ENCODE data around the gene KIAA0513. TPM values are rescaled to one million over a fixed set of nuclear protein-coding genes. Genes with fewer than 3 reads are reported as not detected.

KIAA0513 gene
- total RNA-seq, 1 donor from 2014 or later = 6.1 TPM

DNA sequence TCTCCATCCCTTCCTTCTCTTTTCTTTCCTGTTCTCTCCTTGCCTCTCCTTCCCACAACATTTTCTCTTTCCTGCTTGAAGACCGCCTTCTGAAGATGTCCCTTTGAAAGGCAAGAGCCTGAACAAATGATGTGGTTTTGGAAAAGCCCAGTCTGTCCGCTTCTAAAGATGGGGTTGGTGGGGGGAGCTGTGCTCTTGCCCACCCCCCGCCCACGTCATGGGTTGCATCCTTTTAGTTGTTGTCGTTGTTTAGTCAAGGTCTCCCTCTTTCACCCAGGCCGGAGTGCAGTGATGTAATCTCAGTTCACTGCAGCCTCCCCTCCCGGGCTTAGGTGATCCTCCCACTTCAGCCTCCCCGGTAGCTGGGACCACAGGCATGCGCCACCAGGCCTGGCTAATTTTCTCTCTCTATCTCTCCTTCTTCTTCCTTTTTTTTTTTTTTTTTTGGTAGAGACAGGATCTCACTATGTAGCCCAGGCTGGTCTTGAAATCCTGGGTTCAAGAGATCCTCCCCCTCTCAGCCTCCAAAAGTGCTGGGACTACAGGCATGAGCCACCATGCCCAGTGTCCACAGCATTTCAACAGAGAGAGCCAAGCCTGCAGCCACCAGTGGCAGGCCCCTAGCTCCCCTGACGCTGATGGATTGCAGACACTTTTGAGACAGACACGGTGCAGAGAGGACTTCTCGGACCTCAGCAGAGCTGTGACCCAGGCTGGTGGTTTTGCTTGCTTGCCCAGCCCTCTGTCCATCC is 110.7 kb downstream of the KIAA0513 start:
- Histone ChIP-seq H3F3A (ENCODE audit: low read depth) (no peaks in the 10 kb centered on the region), H3K36me3 (no peaks in the 10 kb centered on the region), H3K4me1 (peaks cover 8% of the 10 kb centered on the region), H3K27ac (no peak overlapping the region), H3K27me3 (no peaks in the 10 kb centered on the region), H3K9ac (no peak overlapping the region), H3K4me3 (no peak overlapping the region), H3K79me2 (ENCODE audit: low read depth) (no peaks in the 10 kb centered on the region), H4K20me1 (ENCODE audit: low read depth) (no peaks in the 10 kb centered on the region), H2AFZ (replicated peaks) (peak overlapping the region; percentile 42), H3K9me3 (ENCODE audit: low read depth) (no peaks in the 10 kb centered on the region), H3K4me2 (no peak overlapping the region)
- Mint-ChIP-seq H3K4me1 (peaks cover 46% of the 10 kb centered on the region), H3K4me3 (no peak overlapping the region), H3K27me3 (ENCODE audit: insufficient read depth, low read depth) (peaks cover 21% of the 10 kb centered on the region), H3K27ac (peak overlapping the region; percentile 43), H3K9me3 (no peaks in the 10 kb centered on the region), H3K36me3 (peaks cover 2% of the 10 kb centered on the region)
- no peak for DNase-seq (ENCODE audit: low spot score)
- no peak for TF ChIP-seq EZH2phosphoT487 (IDR thresholded peaks at IDR 0.05)

DNA sequence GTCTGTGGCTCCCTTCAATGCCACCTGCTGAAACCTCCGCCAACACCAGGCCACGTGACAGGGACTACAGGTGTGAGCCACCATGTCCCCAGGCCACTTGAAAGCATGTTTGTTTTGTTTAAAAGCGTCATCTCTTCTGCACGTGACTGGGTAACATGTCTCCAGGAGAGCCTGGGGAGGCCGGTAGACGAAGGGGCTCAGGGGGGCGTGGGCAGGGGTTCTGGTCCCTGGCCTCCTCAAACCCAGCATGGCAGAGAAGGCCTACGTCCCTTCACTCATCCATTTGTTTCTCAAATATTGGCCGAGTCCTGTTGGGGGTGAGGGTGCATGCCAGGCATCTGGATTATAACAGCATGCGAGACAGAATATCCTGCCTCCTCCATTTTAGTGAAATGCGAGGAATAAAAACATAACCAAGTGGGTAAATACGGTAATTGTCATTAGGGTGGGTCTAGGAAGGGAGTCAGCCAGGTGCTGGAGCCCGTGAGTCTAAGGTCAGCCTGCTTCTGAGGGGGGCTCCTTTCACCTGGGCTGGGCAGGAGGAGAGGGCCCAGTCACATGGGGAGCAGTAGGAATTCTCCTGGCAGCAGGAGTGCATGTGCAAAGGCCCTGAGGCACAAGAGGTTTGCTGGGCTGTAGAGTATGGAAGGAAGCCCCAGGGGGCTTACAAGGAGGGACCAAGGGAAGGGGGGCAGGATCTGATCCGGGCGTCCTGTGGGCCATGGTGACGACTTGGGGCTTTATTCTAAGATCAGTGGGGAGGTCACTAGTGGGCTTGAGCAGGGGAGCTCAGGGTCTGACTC is 111.4 kb downstream of the KIAA0513 start:
- no peaks in the 10 kb centered on the region for H3K79me2 ChIP-seq (ENCODE audit: low read depth)
- H3F3A ChIP-seq (ENCODE audit: low read depth) = no peaks in the 10 kb centered on the region
- H3K4me3 ChIP-seq = no peak overlapping the region
- H3K4me2 ChIP-seq = no peak overlapping the region
- no peaks in the 10 kb centered on the region for H4K20me1 ChIP-seq (ENCODE audit: low read depth)
- Mint-ChIP-seq H3K36me3 (peaks cover 2% of the 10 kb centered on the region), H3K27me3 (ENCODE audit: insufficient read depth, low read depth) (peaks cover 20% of the 10 kb centered on the region), H3K4me1 (peaks cover 50% of the 10 kb centered on the region), H3K27ac (peak overlapping the region; percentile 43), H3K9me3 (no peaks in the 10 kb centered on the region), H3K4me3 (peak overlapping the region; percentile 13)
- peaks cover 8% of the 10 kb centered on the region for H3K4me1 ChIP-seq
- H3K27me3 ChIP-seq = no peaks in the 10 kb centered on the region
- TF ChIP-seq EZH2phosphoT487 (IDR thresholded peaks at IDR 0.05) = no peak
- TF ChIP-seq EZH2 (IDR thresholded peaks at IDR 0.05) = no peak
- TF ChIP-seq, protein P1, sequence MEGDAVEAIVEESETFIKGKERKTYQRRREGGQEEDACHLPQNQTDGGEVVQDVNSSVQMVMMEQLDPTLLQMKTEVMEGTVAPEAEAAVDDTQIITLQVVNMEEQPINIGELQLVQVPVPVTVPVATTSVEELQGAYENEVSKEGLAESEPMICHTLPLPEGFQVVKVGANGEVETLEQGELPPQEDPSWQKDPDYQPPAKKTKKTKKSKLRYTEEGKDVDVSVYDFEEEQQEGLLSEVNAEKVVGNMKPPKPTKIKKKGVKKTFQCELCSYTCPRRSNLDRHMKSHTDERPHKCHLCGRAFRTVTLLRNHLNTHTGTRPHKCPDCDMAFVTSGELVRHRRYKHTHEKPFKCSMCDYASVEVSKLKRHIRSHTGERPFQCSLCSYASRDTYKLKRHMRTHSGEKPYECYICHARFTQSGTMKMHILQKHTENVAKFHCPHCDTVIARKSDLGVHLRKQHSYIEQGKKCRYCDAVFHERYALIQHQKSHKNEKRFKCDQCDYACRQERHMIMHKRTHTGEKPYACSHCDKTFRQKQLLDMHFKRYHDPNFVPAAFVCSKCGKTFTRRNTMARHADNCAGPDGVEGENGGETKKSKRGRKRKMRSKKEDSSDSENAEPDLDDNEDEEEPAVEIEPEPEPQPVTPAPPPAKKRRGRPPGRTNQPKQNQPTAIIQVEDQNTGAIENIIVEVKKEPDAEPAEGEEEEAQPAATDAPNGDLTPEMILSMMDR (IDR thresholded peaks at IDR 0.05) = no peak
- DNase-seq (ENCODE audit: low spot score) = no peak
- H3K9me3 ChIP-seq (ENCODE audit: low read depth) = no peaks in the 10 kb centered on the region
- H3K27ac ChIP-seq = no peak overlapping the region
- no peak overlapping the region for H2AFZ ChIP-seq (replicated peaks)
- no peak overlapping the region for H3K9ac ChIP-seq
- no peaks in the 10 kb centered on the region for H3K36me3 ChIP-seq

DNA sequence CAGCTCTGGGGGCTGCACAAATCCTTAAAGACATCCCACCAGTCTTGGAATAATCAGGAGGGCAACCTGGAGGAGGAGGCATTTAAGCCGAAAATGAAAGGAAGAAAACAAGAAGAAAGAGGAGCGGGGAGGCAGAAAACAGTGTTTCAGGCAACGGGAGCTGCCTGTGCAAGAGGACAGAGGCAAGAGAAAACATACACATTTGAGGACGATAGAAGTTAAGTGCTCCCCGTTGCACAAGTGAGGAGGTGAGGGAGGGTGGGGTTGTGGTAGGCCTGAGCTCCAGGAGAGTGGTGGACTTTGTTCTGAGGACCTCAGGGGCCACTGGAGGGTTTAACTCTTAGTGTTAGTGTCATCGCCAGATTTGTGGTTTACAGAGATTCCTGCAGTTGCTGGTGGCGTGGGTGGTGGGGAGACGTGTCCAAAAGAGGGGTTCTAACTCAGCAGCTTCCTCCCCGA is 112.3 kb downstream of the KIAA0513 start:
- no peak for DNase-seq (ENCODE audit: low spot score)
- H2AFZ ChIP-seq (replicated peaks) = no peak overlapping the region
- Mint-ChIP-seq H3K27me3 (ENCODE audit: insufficient read depth, low read depth) (peaks cover 17% of the 10 kb centered on the region), H3K4me1 (peaks cover 50% of the 10 kb centered on the region), H3K27ac (peak overlapping the region; percentile 70), H3K36me3 (no peaks in the 10 kb centered on the region), H3K4me3 (no peak overlapping the region), H3K9me3 (no peaks in the 10 kb centered on the region)
- no peaks in the 10 kb centered on the region for H3F3A ChIP-seq (ENCODE audit: low read depth)
- no peaks in the 10 kb centered on the region for H4K20me1 ChIP-seq (ENCODE audit: low read depth)
- TF ChIP-seq EZH2phosphoT487 (IDR thresholded peaks at IDR 0.05) (no peak), EZH2 (IDR thresholded peaks at IDR 0.05) (no peak)
- TF ChIP-seq, protein P1 (IDR thresholded peaks at IDR 0.05) = no peak
- no peak overlapping the region for H3K9ac ChIP-seq
- H3K36me3 ChIP-seq = no peaks in the 10 kb centered on the region
- no peaks in the 10 kb centered on the region for H3K79me2 ChIP-seq (ENCODE audit: low read depth)
- H3K4me2 ChIP-seq = no peak overlapping the region
- H3K4me1 ChIP-seq = peaks cover 8% of the 10 kb centered on the region
- H3K27me3 ChIP-seq = no peaks in the 10 kb centered on the region
- no peak overlapping the region for H3K27ac ChIP-seq
- no peak overlapping the region for H3K4me3 ChIP-seq
- H3K9me3 ChIP-seq (ENCODE audit: low read depth) = no peaks in the 10 kb centered on the region

Measured in neural progenitor cell (in vitro differentiated cells).